ENCODE results near the gene MOB3A. TPM values are rescaled to one million over a fixed set of nuclear protein-coding genes. Genes with fewer than 3 reads are reported as not detected.

MOB3A gene
- total and polyA plus RNA-seq, 10 of the 15 experiments (the other 5 are each of a cell fraction or from before 2014, with no cell fraction given), result 7.5 to 229 (median 79.4) TPM

DNA sequence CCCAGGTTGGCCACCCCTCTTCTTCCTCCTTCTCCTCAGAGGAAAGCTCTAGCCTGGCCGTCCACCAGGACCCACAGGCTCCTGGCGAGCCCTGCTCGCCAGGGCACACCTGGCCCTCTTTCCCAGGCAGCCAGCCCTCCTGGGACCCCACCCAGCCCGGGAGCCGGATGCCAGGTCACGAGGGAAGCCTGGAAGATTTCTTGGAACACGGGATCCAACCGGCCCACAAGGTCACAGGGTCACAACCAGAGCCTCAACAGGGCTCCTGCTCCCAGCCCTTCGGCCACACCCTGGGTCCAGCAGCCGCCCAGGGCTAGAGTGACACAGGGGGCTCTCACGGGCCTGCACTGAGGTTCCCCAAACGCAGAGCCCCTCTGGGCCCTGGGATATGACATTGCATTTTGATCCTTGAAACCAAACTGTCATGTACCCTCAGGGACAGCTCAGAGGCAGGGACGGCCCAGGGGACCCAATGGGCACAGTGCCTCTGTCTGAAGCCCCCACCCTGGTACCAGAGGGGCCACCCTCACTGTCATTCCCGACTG is 50.6 kb downstream of the MOB3A start:
- no peaks in the 10 kb centered on the region for H3K9me3 ChIP-seq (replicated peaks; ENCODE audit: control insufficient read depth, insufficient read depth, low read length)
- H4K20me1 ChIP-seq (ENCODE audit: control insufficient read depth, insufficient read depth), result peaks cover 14% of the 10 kb centered on the region
- DNase-seq (ENCODE audit: low read depth, low spot score), result no peak
- 63% methylated on average over 11 of the region's 14 CpGs for WGBS (ENCODE audit: insufficient coverage, insufficient replicate concordance, low lambda C conversion rate, missing lambda C conversion rate)
- ATAC-seq, result no peak
- FAIRE-seq, result no peak
- H3K79me2 ChIP-seq (ENCODE audit: control insufficient read depth, insufficient read depth, low read length), result peaks cover 75% of the 10 kb centered on the region
- in situ Hi-C loops (cut with MboI) (no loop called here), intact Hi-C loops (cut with micrococcal nuclease; ENCODE audit: unreplicated experiment) (no loop called here)
- peaks cover 16 to 17% of the 10 kb centered on the region in 2 experiments for H3K36me3 ChIP-seq (ENCODE audit: control insufficient read depth in 2 of 2, insufficient read depth in 2 of 2, low read length in 1 of 2)
- no TSS peak for BruUV-seq (replicated peaks)
- H3K9ac ChIP-seq (ENCODE audit: control insufficient read depth, insufficient read depth, low read length), result no peak overlapping the region
- RAD21 ChIA-PET (ENCODE audit: unreplicated experiment), result interaction anchor here (0.5 kb wide), 2 partner anchors 26 to 40 kb away, joined by 3 to 4 read pairs; no protein-coding TSS in a partner anchor
- no peak overlapping the region for H2AFZ ChIP-seq (ENCODE audit: control insufficient read depth, low read depth, low read length)
- no peak overlapping the region for H3K4me3 ChIP-seq
- CTCF ChIA-PET, result no interaction called here
- POLR2A ChIA-PET, result no interaction called here
- 0 out of 2 replicates have a peak overlapping the region, but pooled peaks have one; percentile 2 for H3K4me2 ChIP-seq (ENCODE audit: control insufficient read depth, insufficient read depth)
- H3K4me1 ChIP-seq (ENCODE audit: control insufficient read depth, insufficient read depth, low read length), result peaks cover 48% of the 10 kb centered on the region
- no peak overlapping the region for H3K27ac ChIP-seq (ENCODE audit: control insufficient read depth, insufficient read depth)
- SMC1A ChIA-PET (ENCODE audit: uncharacterized antibody, unreplicated experiment), result no interaction called here
- H3K27me3 ChIP-seq (replicated peaks in 1 of 2; ENCODE audit: control insufficient read depth in 2 of 2, insufficient read depth in 2 of 2, low read length in 1 of 2), result no peaks in the 10 kb centered on the region
- peak; percentile 16; the same call in 1 of the 2 replicates for TF ChIP-seq BACH1 (IDR thresholded peaks at IDR 0.05; ENCODE audit: borderline replicate concordance)
- TF ChIP-seq NR2F1 (conservative IDR thresholded peaks at IDR 0.05), result 0 out of 2 replicates have a peak, but pooled peaks have one; percentile 16
- no peak for TF ChIP-seq PML (IDR thresholded peaks at IDR 0.05; ENCODE audit: low read length)
- no peak for TF ChIP-seq RCOR1 (conservative IDR thresholded peaks at IDR 0.05; ENCODE audit: low read depth, low read length)
- no peak for TF ChIP-seq SREBF1 (IDR thresholded peaks at IDR 0.05; ENCODE audit: low read length)
- TF ChIP-seq PBX3 (IDR thresholded peaks at IDR 0.05; ENCODE audit: insufficient replicate concordance, low read depth, low read length), result no peak
- TF ChIP-seq, protein P1, sequence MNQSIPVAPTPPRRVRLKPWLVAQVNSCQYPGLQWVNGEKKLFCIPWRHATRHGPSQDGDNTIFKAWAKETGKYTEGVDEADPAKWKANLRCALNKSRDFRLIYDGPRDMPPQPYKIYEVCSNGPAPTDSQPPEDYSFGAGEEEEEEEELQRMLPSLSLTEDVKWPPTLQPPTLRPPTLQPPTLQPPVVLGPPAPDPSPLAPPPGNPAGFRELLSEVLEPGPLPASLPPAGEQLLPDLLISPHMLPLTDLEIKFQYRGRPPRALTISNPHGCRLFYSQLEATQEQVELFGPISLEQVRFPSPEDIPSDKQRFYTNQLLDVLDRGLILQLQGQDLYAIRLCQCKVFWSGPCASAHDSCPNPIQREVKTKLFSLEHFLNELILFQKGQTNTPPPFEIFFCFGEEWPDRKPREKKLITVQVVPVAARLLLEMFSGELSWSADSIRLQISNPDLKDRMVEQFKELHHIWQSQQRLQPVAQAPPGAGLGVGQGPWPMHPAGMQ (IDR thresholded peaks at IDR 0.05; ENCODE audit: borderline replicate concordance), result no peak
- TF ChIP-seq, protein P2, sequence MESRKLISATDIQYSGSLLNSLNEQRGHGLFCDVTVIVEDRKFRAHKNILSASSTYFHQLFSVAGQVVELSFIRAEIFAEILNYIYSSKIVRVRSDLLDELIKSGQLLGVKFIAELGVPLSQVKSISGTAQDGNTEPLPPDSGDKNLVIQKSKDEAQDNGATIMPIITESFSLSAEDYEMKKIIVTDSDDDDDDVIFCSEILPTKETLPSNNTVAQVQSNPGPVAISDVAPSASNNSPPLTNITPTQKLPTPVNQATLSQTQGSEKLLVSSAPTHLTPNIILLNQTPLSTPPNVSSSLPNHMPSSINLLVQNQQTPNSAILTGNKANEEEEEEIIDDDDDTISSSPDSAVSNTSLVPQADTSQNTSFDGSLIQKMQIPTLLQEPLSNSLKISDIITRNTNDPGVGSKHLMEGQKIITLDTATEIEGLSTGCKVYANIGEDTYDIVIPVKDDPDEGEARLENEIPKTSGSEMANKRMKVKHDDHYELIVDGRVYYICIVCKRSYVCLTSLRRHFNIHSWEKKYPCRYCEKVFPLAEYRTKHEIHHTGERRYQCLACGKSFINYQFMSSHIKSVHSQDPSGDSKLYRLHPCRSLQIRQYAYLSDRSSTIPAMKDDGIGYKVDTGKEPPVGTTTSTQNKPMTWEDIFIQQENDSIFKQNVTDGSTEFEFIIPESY (IDR thresholded peaks at IDR 0.05), result no peak
- TF ChIP-seq POLR2AphosphoS2 (IDR thresholded peaks at IDR 0.05; ENCODE audit: low read depth, low read length), result no peak
- no peak for TF ChIP-seq RAD51 (IDR thresholded peaks at IDR 0.05)
- TF ChIP-seq POLR2AphosphoS5 (IDR thresholded peaks at IDR 0.05; ENCODE audit: low read length), result peak; percentile 29; the same call in 1 of the 2 replicates
- no peak for TF ChIP-seq IKZF2 (IDR thresholded peaks at IDR 0.05)
- TF ChIP-seq ZNF687 (IDR thresholded peaks at IDR 0.05), result no peak

All from GM12878 (cell line).